Neural cell (in vitro differentiated cells): ENCODE measurements around the gene ARHGAP29. TPM values are rescaled to one million over a fixed set of nuclear protein-coding genes. Genes with fewer than 3 reads are reported as not detected.

Source experiments
- H2AFZ ChIP-seq: fragments of 200-600, 300-800 bp; sonication (generic), shearing (Covaris generic); 2 replicates; pipeline ENCODE4 v1.6.0; 2014; ENCODE audit warnings: low read depth, mild to moderate bottlenecking, antibody characterized with exemption, low read length, moderate library complexity
- H3F3A ChIP-seq: fragments of 200-600 bp; shearing (Covaris generic); 2 replicates; pipeline ENCODE4 v1.6.1; 2016; ENCODE audit warnings: mild to moderate bottlenecking, moderate library complexity, mixed read lengths, antibody characterized with exemption, low read length; ENCODE audit not compliant: insufficient read depth, poor library complexity, severe bottlenecking
- H3K27ac ChIP-seq: fragments of 200-600, 300-800 bp; sonication (generic), shearing (Covaris generic); 2 replicates; pipeline ENCODE4 v1.5.1; 2014; ENCODE audit warnings: mild to moderate bottlenecking, low read length, moderate library complexity
- H3K27me3 ChIP-seq: fragments of 300-800, 200-600 bp; sonication (generic), shearing (Covaris generic); 2 replicates; pipeline ENCODE4 v1.6.0; 2014; ENCODE audit warnings: mild to moderate bottlenecking, low read depth, low read length, moderate library complexity; ENCODE audit not compliant: insufficient read depth
- H3K36me3 ChIP-seq: fragments of 300-800, 200-600 bp; sonication (generic), shearing (Covaris generic); 2 replicates; pipeline ENCODE4 v1.5.1; 2014; ENCODE audit warnings: mild to moderate bottlenecking, antibody characterized with exemption, low read length, moderate library complexity; ENCODE audit not compliant: insufficient read depth
- H3K4me2 ChIP-seq: fragments of 300-800, 200-600 bp; sonication (generic), shearing (Covaris generic); 2 replicates; pipeline ENCODE4 v1.6.0; 2014; ENCODE audit warnings: mild to moderate bottlenecking, low read length
- H3K4me3 ChIP-seq: fragments of 300-800, 200-600 bp; sonication (generic), shearing (Covaris generic); 2 replicates; pipeline ENCODE4 v1.5.1; 2014; ENCODE audit warnings: mild to moderate bottlenecking, low read length, moderate library complexity
- H3K79me2 ChIP-seq: fragments of 200-600 bp; shearing (Covaris generic); replicated peaks from 2 replicates; pipeline ENCODE4 v1.6.0; 2014; ENCODE audit warnings: mild to moderate bottlenecking, low read length, moderate library complexity; ENCODE audit not compliant: insufficient read depth
- H3K9ac ChIP-seq: fragments of 300-800, 200-600 bp; sonication (generic), shearing (Covaris generic); 2 replicates; pipeline ENCODE4 v1.6.1; 2016; ENCODE audit warnings: mild to moderate bottlenecking, low read length, mixed read lengths
- H3K9me2 ChIP-seq: fragments of 200-600 bp; shearing (Covaris generic); 2 replicates; pipeline ENCODE4 v1.6.1; 2016; ENCODE audit warnings: mild to moderate bottlenecking, low read length, mixed read lengths; ENCODE audit not compliant: insufficient read depth
- H3K9me3 ChIP-seq: fragments of 200-600, 300-800 bp; sonication (generic), shearing (Covaris generic); 2 replicates; pipeline ENCODE4 v1.6.1; 2016; ENCODE audit warnings: mild to moderate bottlenecking, mixed run types, low read length, moderate library complexity, mixed read lengths
- H4K20me1 ChIP-seq: fragments of 200-600 bp; shearing (Covaris generic); 2 replicates; pipeline ENCODE4 v1.6.1; 2016; ENCODE audit warnings: mild to moderate bottlenecking, mixed run types; ENCODE audit not compliant: insufficient read depth
- CTCF ChIP-seq: fragments of 450-650 bp; IDR thresholded peaks from 2 replicates; pipeline ENCODE4 v1.5.1; 2014; ENCODE audit warnings: antibody characterized with exemption, mild to moderate bottlenecking, moderate library complexity; ENCODE audit not compliant: poor library complexity, severe bottlenecking
- EP300 ChIP-seq: fragments of 450-650 bp; conservative IDR thresholded peaks from 2 replicates; pipeline ENCODE4 v1.6.1; 2014; ENCODE audit warnings: antibody characterized with exemption, mild to moderate bottlenecking, moderate library complexity; ENCODE audit not compliant: poor library complexity, severe bottlenecking
- EZH2 ChIP-seq: fragments of 200-600, 300-800 bp; shearing (Covaris generic), sonication (generic); IDR thresholded peaks from 2 replicates; pipeline ENCODE4 v1.6.1; 2014; ENCODE audit warnings: antibody characterized with exemption, low read length, borderline replicate concordance, mild to moderate bottlenecking; ENCODE audit not compliant: insufficient read depth, poor library complexity, severe bottlenecking
- MXI1 ChIP-seq: fragments of 450-650 bp; conservative IDR thresholded peaks from 2 replicates; pipeline ENCODE4 v1.6.1; 2014; ENCODE audit warnings: antibody characterized with exemption, mild to moderate bottlenecking; ENCODE audit not compliant: poor library complexity, severe bottlenecking
- POLR2AphosphoS5 ChIP-seq: IDR thresholded peaks from 2 replicates; pipeline ENCODE4 v1.6.1; 2012
- RAD21 ChIP-seq: fragments of 450-650 bp; conservative IDR thresholded peaks from 2 replicates; pipeline ENCODE4 v1.6.1; 2014; ENCODE audit warnings: antibody characterized with exemption, mild to moderate bottlenecking, moderate library complexity
- SMC3 ChIP-seq: fragments of 450-650 bp; conservative IDR thresholded peaks from 2 replicates; pipeline ENCODE4 v1.6.1; 2014; ENCODE audit warnings: antibody characterized with exemption, mild to moderate bottlenecking, moderate library complexity; ENCODE audit not compliant: poor library complexity
- TAF1 ChIP-seq: IDR thresholded peaks from 2 replicates; pipeline ENCODE4 v1.6.1; 2012; ENCODE audit warnings: low read depth
- polyA plus RNA-seq: library from polyadenylated mRNA; depleted of rRNA; stranded (reverse); fragments of >200 nt; gene quantifications from 2 replicates; pipeline ENCODE4 v1.2.3, GENCODE V29; 2014
- TF ChIP-seq, protein P1 (sequence below): IDR thresholded peaks from 2 replicates; pipeline ENCODE4 v1.6.1; 2012; ENCODE audit warnings: borderline replicate concordance

The ARHGAP29 gene
- polyA plus RNA-seq, 1 donor from 2014 or later = 1.2 TPM

DNA sequence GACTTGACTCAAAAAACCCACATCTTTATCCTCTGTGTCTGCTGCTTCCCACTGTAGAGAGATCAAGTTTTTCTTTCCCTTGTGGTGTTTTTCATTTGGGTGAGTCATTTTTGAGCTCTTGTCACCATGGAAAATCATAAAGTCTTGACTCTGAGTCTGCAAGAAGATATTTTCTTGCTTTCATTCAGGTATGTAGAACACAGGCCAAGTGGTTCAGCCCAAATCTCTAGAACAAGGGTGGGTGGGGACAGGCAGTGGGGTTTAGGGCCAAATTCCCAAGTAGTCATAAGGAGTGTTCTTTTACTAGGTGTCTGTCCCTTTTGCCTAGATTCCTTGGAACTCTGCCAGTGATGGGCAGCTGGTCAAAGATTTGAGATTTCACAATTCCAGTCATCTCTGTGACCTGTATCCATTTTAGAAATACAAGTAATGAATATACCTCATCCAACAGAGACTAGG lies 21.5 kb upstream of the ARHGAP29 start:
- TF ChIP-seq POLR2AphosphoS5 = no peak
- TF ChIP-seq TAF1 = no peak
- TF ChIP-seq, protein P1, sequence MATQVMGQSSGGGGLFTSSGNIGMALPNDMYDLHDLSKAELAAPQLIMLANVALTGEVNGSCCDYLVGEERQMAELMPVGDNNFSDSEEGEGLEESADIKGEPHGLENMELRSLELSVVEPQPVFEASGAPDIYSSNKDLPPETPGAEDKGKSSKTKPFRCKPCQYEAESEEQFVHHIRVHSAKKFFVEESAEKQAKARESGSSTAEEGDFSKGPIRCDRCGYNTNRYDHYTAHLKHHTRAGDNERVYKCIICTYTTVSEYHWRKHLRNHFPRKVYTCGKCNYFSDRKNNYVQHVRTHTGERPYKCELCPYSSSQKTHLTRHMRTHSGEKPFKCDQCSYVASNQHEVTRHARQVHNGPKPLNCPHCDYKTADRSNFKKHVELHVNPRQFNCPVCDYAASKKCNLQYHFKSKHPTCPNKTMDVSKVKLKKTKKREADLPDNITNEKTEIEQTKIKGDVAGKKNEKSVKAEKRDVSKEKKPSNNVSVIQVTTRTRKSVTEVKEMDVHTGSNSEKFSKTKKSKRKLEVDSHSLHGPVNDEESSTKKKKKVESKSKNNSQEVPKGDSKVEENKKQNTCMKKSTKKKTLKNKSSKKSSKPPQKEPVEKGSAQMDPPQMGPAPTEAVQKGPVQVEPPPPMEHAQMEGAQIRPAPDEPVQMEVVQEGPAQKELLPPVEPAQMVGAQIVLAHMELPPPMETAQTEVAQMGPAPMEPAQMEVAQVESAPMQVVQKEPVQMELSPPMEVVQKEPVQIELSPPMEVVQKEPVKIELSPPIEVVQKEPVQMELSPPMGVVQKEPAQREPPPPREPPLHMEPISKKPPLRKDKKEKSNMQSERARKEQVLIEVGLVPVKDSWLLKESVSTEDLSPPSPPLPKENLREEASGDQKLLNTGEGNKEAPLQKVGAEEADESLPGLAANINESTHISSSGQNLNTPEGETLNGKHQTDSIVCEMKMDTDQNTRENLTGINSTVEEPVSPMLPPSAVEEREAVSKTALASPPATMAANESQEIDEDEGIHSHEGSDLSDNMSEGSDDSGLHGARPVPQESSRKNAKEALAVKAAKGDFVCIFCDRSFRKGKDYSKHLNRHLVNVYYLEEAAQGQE = no peak
- no peak for TF ChIP-seq SMC3
- TF ChIP-seq EP300 = no peak
- no peak for TF ChIP-seq EZH2
- TF ChIP-seq CTCF = no peak
- no peak for TF ChIP-seq MXI1
- TF ChIP-seq RAD21 = no peak
- Histone ChIP-seq H3K36me3 (no peaks in the 10 kb centered on the region), H3K27me3 (no peaks in the 10 kb centered on the region), H4K20me1 (no peaks in the 10 kb centered on the region), H3K4me3 (no peak overlapping the region), H3K4me2 (no peak overlapping the region), H3K9me2 (no peaks in the 10 kb centered on the region), H2AFZ (no peak overlapping the region), H3K9me3 (no peaks in the 10 kb centered on the region), H3K79me2 (no peaks in the 10 kb centered on the region), H3K9ac (no peak overlapping the region), H3F3A (no peaks in the 10 kb centered on the region), H3K27ac (no peak overlapping the region)

- no peaks in the 10 kb centered on the region for H3K9me3 ChIP-seq
- no peaks in the 10 kb centered on the region for H4K20me1 ChIP-seq
- TF ChIP-seq TAF1 (no peak), MXI1 (no peak), SMC3 (no peak), EZH2 (no peak), POLR2AphosphoS5 (no peak), RAD21 (no peak), EP300 (no peak), CTCF (no peak)
- TF ChIP-seq, protein P1 = no peak
- H3K9ac ChIP-seq = no peak overlapping the region
- H3K27me3 ChIP-seq = no peaks in the 10 kb centered on the region
- no peaks in the 10 kb centered on the region for H3K79me2 ChIP-seq
- no peaks in the 10 kb centered on the region for H3K9me2 ChIP-seq
- H3F3A ChIP-seq = no peaks in the 10 kb centered on the region
- no peaks in the 10 kb centered on the region for H3K36me3 ChIP-seq
- H3K4me2 ChIP-seq = no peak overlapping the region
- H3K27ac ChIP-seq = no peak overlapping the region
- no peak overlapping the region for H3K4me3 ChIP-seq
- H2AFZ ChIP-seq = no peak overlapping the region
Measured at GRCh38 chr1:94257444-94257843, 20.1 kb upstream of the ARHGAP29 start.
